ENCODE data around the gene PROM1.

- no peak for TF ChIP-seq MAFF (IDR thresholded peaks at IDR 0.05; ENCODE audit: low read depth, low read length)
- no peak for TF ChIP-seq ZNF280D (CRISPR knock-in tag; IDR thresholded peaks at IDR 0.05)
- TF ChIP-seq EZH2 (conservative IDR thresholded peaks at IDR 0.05; ENCODE audit: low read depth, low read length) = no peak
- no peak for TF ChIP-seq CTCF (CRISPR knock-in tag; IDR thresholded peaks at IDR 0.05)
- no peak for TF ChIP-seq NR3C1 (CRISPR knock-in tag; IDR thresholded peaks at IDR 0.05)
- TF ChIP-seq POLR2AphosphoS5 (IDR thresholded peaks at IDR 0.05; ENCODE audit: low read depth, low read length) = no peak
- no peak for TF ChIP-seq TBL1XR1 (IDR thresholded peaks at IDR 0.05; ENCODE audit: borderline replicate concordance, low read length, partially characterized antibody)
- TF ChIP-seq ZNF484 (CRISPR knock-in tag; IDR thresholded peaks at IDR 0.05; ENCODE audit: borderline replicate concordance, low read depth) = no peak
- TF ChIP-seq PRDM4 (CRISPR knock-in tag; IDR thresholded peaks at IDR 0.05; ENCODE audit: borderline replicate concordance) = no peak
- TF ChIP-seq SUZ12 (IDR thresholded peaks at IDR 0.05; ENCODE audit: low read depth, low read length) = no peak
- no peak for TF ChIP-seq RAD21 (CRISPR knock-in tag; IDR thresholded peaks at IDR 0.05)
- TF ChIP-seq ZNF362 (CRISPR knock-in tag; IDR thresholded peaks at IDR 0.05; ENCODE audit: borderline replicate concordance) = no peak
- no peak for TF ChIP-seq ZNF589 (CRISPR knock-in tag; conservative IDR thresholded peaks at IDR 0.05)
Observed at GRCh38 chr4:16016536-16016935, 67.3 kb downstream of the PROM1 start.

All from HepG2 (cell line).